HepG2 (cell line): Measurements from ENCODE around the gene EEF1A1. TPM values are rescaled to one million over a fixed set of nuclear protein-coding genes. Genes with fewer than 3 reads are reported as not detected.

Experiments used
- BORCS8-MEF2B ChIP-seq: sonication (generic); formaldehyde crosslinking; IDR thresholded peaks from 2 replicates; pipeline ENCODE4 v1.8.0; 2022; ENCODE audit warnings: mild to moderate bottlenecking, missing genetic modification reagents
- MIER3 ChIP-seq: IDR thresholded peaks from 2 replicates; pipeline ENCODE4 v1.6.1; 2016; ENCODE audit warnings: missing compliant biosample characterization, borderline replicate concordance
- MXD3 ChIP-seq: IDR thresholded peaks from 2 replicates; pipeline ENCODE4 v1.6.1; 2016; ENCODE audit warnings: mild to moderate bottlenecking, missing biosample characterization, missing genetic modification reagents
- PRDM10 ChIP-seq: sonication (generic); formaldehyde crosslinking; IDR thresholded peaks from 2 replicates; pipeline ENCODE4 v1.4.0; 2020; ENCODE audit warnings: low read depth, missing genetic modification reagents
- SALL1 ChIP-seq: sonication (generic); formaldehyde crosslinking; IDR thresholded peaks from 2 replicates; pipeline ENCODE4 v1.8.0; 2022; ENCODE audit warnings: mild to moderate bottlenecking, missing genetic modification reagents
- SIX4 ChIP-seq: sonication (generic); formaldehyde crosslinking; IDR thresholded peaks from 2 replicates; pipeline ENCODE4 v1.4.0; 2020; ENCODE audit warnings: missing genetic modification reagents
- STAG1 ChIP-seq: sonication (generic); formaldehyde crosslinking; IDR thresholded peaks from 2 replicates; pipeline ENCODE4 v1.4.0; 2020; ENCODE audit warnings: missing genetic modification reagents
- TFE3 ChIP-seq: IDR thresholded peaks from 2 replicates; pipeline ENCODE4 v1.6.1; 2016
- ZNF142 ChIP-seq: sonication (generic); formaldehyde crosslinking; IDR thresholded peaks from 2 replicates; pipeline ENCODE4 v1.4.0; 2020; ENCODE audit warnings: missing genetic modification reagents
- ZNF350 ChIP-seq: sonication (generic); formaldehyde crosslinking; IDR thresholded peaks from 2 replicates; pipeline ENCODE4 v1.4.0; 2020; ENCODE audit warnings: mild to moderate bottlenecking, low read depth, missing genetic modification reagents, borderline replicate concordance
- ZNF354B ChIP-seq: sonication (generic); formaldehyde crosslinking; IDR thresholded peaks from 2 replicates; pipeline ENCODE4 v1.8.0; 2022; ENCODE audit warnings: mild to moderate bottlenecking, missing genetic modification reagents
- ZNF704 ChIP-seq: sonication (generic); formaldehyde crosslinking; IDR thresholded peaks from 2 replicates; pipeline ENCODE4 v1.8.1; 2023; ENCODE audit warnings: mild to moderate bottlenecking, inconsistent platforms, moderate library complexity, missing genetic modification reagents, borderline replicate concordance
- ZNF766 ChIP-seq: sonication (generic); formaldehyde crosslinking; IDR thresholded peaks from 2 replicates; pipeline ENCODE4 v1.5.0; 2020; ENCODE audit warnings: missing genetic modification reagents, borderline replicate concordance
- ZNF879 ChIP-seq: sonication (generic); formaldehyde crosslinking; IDR thresholded peaks from 2 replicates; pipeline ENCODE4 v1.8.1; 2023; ENCODE audit warnings: missing genetic modification reagents
- ZSCAN31 ChIP-seq: sonication (generic); formaldehyde crosslinking; IDR thresholded peaks from 2 replicates; pipeline ENCODE4 v1.5.0; 2020; ENCODE audit warnings: low read depth, mild to moderate bottlenecking, missing genetic modification reagents
- polyA plus RNA-seq, 8 experiments: library from polyadenylated mRNA; depleted of rRNA in 3 of 8; stranded (reverse) in 7 of 8; unstranded in 1 of 8; fragments of >200 nt; fragmentation: Illumina TruSeq in 4 of 8; extraction: Trizol in 4 of 8; gene quantifications; 2 replicates each; pipeline versions ENCODE4 v1.2.1 to v1.2.3, GENCODE V29; 2011 to 2016; ENCODE audit warnings: low read depth in 4 of 8, missing spikeins in 1 of 8, mixed read lengths in 1 of 8; ENCODE audit not compliant: insufficient read depth in 1 of 8
- total RNA-seq, 5 experiments: library from RNA; depleted of rRNA; stranded (reverse); fragments of >200 nt; fragmentation: Illumina TruSeq; extraction: Trizol; gene quantifications; 2 replicates each; pipeline ENCODE4 v1.2.3, GENCODE V29; 2016; ENCODE audit warnings: low read depth in 1 of 5

The EEF1A1 gene
- total and polyA plus RNA-seq, 2 of the 13 experiments (the other 11 are each of a cell fraction or from before 2014, with no cell fraction given) = 13,726 to 17,172 TPM

GRCh38 chr6:73566954-73567591 lies 46.2 kb upstream of the EEF1A1 start (continued):
- TF ChIP-seq ZNF354B (0 out of 2 replicates have a peak, but pooled peaks have one; percentile 56), ZNF704 (no peak), MXD3 (no peak), ZSCAN31 (CRISPR knock-in tag) (peak; percentile 82), ZNF350 (CRISPR knock-in tag) (peak; percentile 81), MIER3 (peak; percentile 95), SIX4 (peak; percentile 78; the same call in 1 of the 2 replicates), STAG1 (no peak), SALL1 (CRISPR knock-in tag) (peak; percentile 97), ZNF142 (CRISPR knock-in tag) (0 out of 2 replicates have a peak, but pooled peaks have one; percentile 36), ZNF766 (0 out of 2 replicates have a peak, but pooled peaks have one; percentile 25), ZNF879 (CRISPR knock-in tag) (0 out of 2 replicates have a peak, but pooled peaks have one; percentile 41), PRDM10 (peak; percentile 57; the same call in 1 of the 2 replicates), BORCS8-MEF2B (CRISPR knock-in tag) (peak; percentile 82), TFE3 (CRISPR knock-in tag) (peak; percentile 74)
